Neural cell (in vitro differentiated cells): Measurements from ENCODE around the gene PHTF2. TPM values are rescaled to one million over a fixed set of nuclear protein-coding genes. Genes with fewer than 3 reads are reported as not detected.

Experiments
- H2AFZ ChIP-seq: fragments of 200-600, 300-800 bp; sonication (generic), shearing (Covaris generic); 2 replicates; pipeline ENCODE4 v1.6.0; 2014; ENCODE audit warnings: low read depth, mild to moderate bottlenecking, antibody characterized with exemption, low read length, moderate library complexity
- H3F3A ChIP-seq: fragments of 200-600 bp; shearing (Covaris generic); 2 replicates; pipeline ENCODE4 v1.6.1; 2016; ENCODE audit warnings: mild to moderate bottlenecking, moderate library complexity, mixed read lengths, antibody characterized with exemption, low read length; ENCODE audit not compliant: insufficient read depth, poor library complexity, severe bottlenecking
- H3K27ac ChIP-seq: fragments of 200-600, 300-800 bp; sonication (generic), shearing (Covaris generic); 2 replicates; pipeline ENCODE4 v1.5.1; 2014; ENCODE audit warnings: mild to moderate bottlenecking, low read length, moderate library complexity
- H3K27me3 ChIP-seq: fragments of 300-800, 200-600 bp; sonication (generic), shearing (Covaris generic); 2 replicates; pipeline ENCODE4 v1.6.0; 2014; ENCODE audit warnings: mild to moderate bottlenecking, low read depth, low read length, moderate library complexity; ENCODE audit not compliant: insufficient read depth
- H3K36me3 ChIP-seq: fragments of 300-800, 200-600 bp; sonication (generic), shearing (Covaris generic); 2 replicates; pipeline ENCODE4 v1.5.1; 2014; ENCODE audit warnings: mild to moderate bottlenecking, antibody characterized with exemption, low read length, moderate library complexity; ENCODE audit not compliant: insufficient read depth
- H3K4me2 ChIP-seq: fragments of 300-800, 200-600 bp; sonication (generic), shearing (Covaris generic); 2 replicates; pipeline ENCODE4 v1.6.0; 2014; ENCODE audit warnings: mild to moderate bottlenecking, low read length
- H3K4me3 ChIP-seq: fragments of 300-800, 200-600 bp; sonication (generic), shearing (Covaris generic); 2 replicates; pipeline ENCODE4 v1.5.1; 2014; ENCODE audit warnings: mild to moderate bottlenecking, low read length, moderate library complexity
- H3K79me2 ChIP-seq: fragments of 200-600 bp; shearing (Covaris generic); replicated peaks from 2 replicates; pipeline ENCODE4 v1.6.0; 2014; ENCODE audit warnings: mild to moderate bottlenecking, low read length, moderate library complexity; ENCODE audit not compliant: insufficient read depth
- H3K9ac ChIP-seq: fragments of 300-800, 200-600 bp; sonication (generic), shearing (Covaris generic); 2 replicates; pipeline ENCODE4 v1.6.1; 2016; ENCODE audit warnings: mild to moderate bottlenecking, low read length, mixed read lengths
- H3K9me2 ChIP-seq: fragments of 200-600 bp; shearing (Covaris generic); 2 replicates; pipeline ENCODE4 v1.6.1; 2016; ENCODE audit warnings: mild to moderate bottlenecking, low read length, mixed read lengths; ENCODE audit not compliant: insufficient read depth
- H3K9me3 ChIP-seq: fragments of 200-600, 300-800 bp; sonication (generic), shearing (Covaris generic); 2 replicates; pipeline ENCODE4 v1.6.1; 2016; ENCODE audit warnings: mild to moderate bottlenecking, mixed run types, low read length, moderate library complexity, mixed read lengths
- H4K20me1 ChIP-seq: fragments of 200-600 bp; shearing (Covaris generic); 2 replicates; pipeline ENCODE4 v1.6.1; 2016; ENCODE audit warnings: mild to moderate bottlenecking, mixed run types; ENCODE audit not compliant: insufficient read depth
- EP300 ChIP-seq: fragments of 450-650 bp; conservative IDR thresholded peaks from 2 replicates; pipeline ENCODE4 v1.6.1; 2014; ENCODE audit warnings: antibody characterized with exemption, mild to moderate bottlenecking, moderate library complexity; ENCODE audit not compliant: poor library complexity, severe bottlenecking
- MXI1 ChIP-seq: fragments of 450-650 bp; conservative IDR thresholded peaks from 2 replicates; pipeline ENCODE4 v1.6.1; 2014; ENCODE audit warnings: antibody characterized with exemption, mild to moderate bottlenecking; ENCODE audit not compliant: poor library complexity, severe bottlenecking
- POLR2AphosphoS5 ChIP-seq: IDR thresholded peaks from 2 replicates; pipeline ENCODE4 v1.6.1; 2012
- RAD21 ChIP-seq: fragments of 450-650 bp; conservative IDR thresholded peaks from 2 replicates; pipeline ENCODE4 v1.6.1; 2014; ENCODE audit warnings: antibody characterized with exemption, mild to moderate bottlenecking, moderate library complexity
- SMC3 ChIP-seq: fragments of 450-650 bp; conservative IDR thresholded peaks from 2 replicates; pipeline ENCODE4 v1.6.1; 2014; ENCODE audit warnings: antibody characterized with exemption, mild to moderate bottlenecking, moderate library complexity; ENCODE audit not compliant: poor library complexity
- TAF1 ChIP-seq: IDR thresholded peaks from 2 replicates; pipeline ENCODE4 v1.6.1; 2012; ENCODE audit warnings: low read depth
- polyA plus RNA-seq: library from polyadenylated mRNA; depleted of rRNA; stranded (reverse); fragments of >200 nt; gene quantifications from 2 replicates; pipeline ENCODE4 v1.2.3, GENCODE V29; 2014
- TF ChIP-seq, protein P1 (sequence below): IDR thresholded peaks from 2 replicates; pipeline ENCODE4 v1.6.1; 2012; ENCODE audit warnings: borderline replicate concordance
- TF ChIP-seq, protein P2 (sequence below): fragments of 450-650 bp; IDR thresholded peaks from 2 replicates; pipeline ENCODE4 v1.5.1; 2014; ENCODE audit warnings: antibody characterized with exemption, mild to moderate bottlenecking, moderate library complexity; ENCODE audit not compliant: poor library complexity, severe bottlenecking

The PHTF2 gene
- polyA plus RNA-seq, 1 donor from 2014 or later, result 34.4 TPM

DNA sequence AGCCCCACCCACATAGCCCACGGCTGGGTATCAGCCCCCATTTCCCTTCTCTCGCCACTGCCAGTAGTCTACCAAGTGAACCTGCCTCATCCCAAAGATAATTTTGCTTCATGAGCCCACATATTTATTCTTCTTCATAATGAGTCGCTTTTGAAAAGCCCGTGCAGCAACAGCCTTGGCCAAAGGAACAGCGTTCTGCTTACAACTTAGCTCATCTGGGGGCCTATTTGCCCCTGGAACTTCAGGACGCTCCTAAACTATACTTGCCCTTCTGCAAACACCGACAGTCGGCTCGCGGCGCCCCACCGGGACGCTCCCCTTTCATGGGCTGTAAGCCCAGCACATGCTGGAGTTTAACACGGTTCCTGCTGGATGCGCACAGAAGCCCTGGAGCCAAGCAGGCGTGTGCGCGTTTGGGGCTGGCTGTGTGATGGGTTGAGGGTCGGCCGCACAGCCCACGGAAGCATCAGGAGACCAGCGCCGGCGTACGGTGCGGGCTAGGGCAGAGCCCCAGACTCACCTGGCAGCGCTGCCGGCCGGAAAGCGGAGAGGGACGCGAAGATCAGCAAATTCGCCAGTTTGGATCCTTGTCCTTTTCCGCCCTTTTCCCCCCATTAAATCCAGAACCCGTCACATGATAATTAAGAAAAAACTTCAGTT is 709 bp upstream of the PHTF2 start:
- Histone ChIP-seq H3K9ac (peak overlapping the region; percentile 75), H3K79me2 (peaks cover 51% of the 10 kb centered on the region), H3K27ac (peak overlapping the region; percentile 91), H3K36me3 (no peaks in the 10 kb centered on the region), H3K9me3 (no peaks in the 10 kb centered on the region), H3K27me3 (no peaks in the 10 kb centered on the region), H4K20me1 (no peaks in the 10 kb centered on the region), H3K4me2 (peak overlapping the region; percentile 79), H3F3A (peaks cover 7% of the 10 kb centered on the region), H3K4me3 (peak overlapping the region; percentile 77), H2AFZ (peak overlapping the region; percentile 83), H3K9me2 (no peaks in the 10 kb centered on the region)
- TF ChIP-seq EP300, result no peak
- peak; percentile 35 for TF ChIP-seq SMC3
- peak; percentile 87 for TF ChIP-seq MXI1
- peak; percentile 43 for TF ChIP-seq RAD21
- TF ChIP-seq TAF1, result no peak
- TF ChIP-seq, protein P1, sequence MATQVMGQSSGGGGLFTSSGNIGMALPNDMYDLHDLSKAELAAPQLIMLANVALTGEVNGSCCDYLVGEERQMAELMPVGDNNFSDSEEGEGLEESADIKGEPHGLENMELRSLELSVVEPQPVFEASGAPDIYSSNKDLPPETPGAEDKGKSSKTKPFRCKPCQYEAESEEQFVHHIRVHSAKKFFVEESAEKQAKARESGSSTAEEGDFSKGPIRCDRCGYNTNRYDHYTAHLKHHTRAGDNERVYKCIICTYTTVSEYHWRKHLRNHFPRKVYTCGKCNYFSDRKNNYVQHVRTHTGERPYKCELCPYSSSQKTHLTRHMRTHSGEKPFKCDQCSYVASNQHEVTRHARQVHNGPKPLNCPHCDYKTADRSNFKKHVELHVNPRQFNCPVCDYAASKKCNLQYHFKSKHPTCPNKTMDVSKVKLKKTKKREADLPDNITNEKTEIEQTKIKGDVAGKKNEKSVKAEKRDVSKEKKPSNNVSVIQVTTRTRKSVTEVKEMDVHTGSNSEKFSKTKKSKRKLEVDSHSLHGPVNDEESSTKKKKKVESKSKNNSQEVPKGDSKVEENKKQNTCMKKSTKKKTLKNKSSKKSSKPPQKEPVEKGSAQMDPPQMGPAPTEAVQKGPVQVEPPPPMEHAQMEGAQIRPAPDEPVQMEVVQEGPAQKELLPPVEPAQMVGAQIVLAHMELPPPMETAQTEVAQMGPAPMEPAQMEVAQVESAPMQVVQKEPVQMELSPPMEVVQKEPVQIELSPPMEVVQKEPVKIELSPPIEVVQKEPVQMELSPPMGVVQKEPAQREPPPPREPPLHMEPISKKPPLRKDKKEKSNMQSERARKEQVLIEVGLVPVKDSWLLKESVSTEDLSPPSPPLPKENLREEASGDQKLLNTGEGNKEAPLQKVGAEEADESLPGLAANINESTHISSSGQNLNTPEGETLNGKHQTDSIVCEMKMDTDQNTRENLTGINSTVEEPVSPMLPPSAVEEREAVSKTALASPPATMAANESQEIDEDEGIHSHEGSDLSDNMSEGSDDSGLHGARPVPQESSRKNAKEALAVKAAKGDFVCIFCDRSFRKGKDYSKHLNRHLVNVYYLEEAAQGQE, result peak; percentile 14
- TF ChIP-seq POLR2AphosphoS5, result peak; percentile 26

DNA sequence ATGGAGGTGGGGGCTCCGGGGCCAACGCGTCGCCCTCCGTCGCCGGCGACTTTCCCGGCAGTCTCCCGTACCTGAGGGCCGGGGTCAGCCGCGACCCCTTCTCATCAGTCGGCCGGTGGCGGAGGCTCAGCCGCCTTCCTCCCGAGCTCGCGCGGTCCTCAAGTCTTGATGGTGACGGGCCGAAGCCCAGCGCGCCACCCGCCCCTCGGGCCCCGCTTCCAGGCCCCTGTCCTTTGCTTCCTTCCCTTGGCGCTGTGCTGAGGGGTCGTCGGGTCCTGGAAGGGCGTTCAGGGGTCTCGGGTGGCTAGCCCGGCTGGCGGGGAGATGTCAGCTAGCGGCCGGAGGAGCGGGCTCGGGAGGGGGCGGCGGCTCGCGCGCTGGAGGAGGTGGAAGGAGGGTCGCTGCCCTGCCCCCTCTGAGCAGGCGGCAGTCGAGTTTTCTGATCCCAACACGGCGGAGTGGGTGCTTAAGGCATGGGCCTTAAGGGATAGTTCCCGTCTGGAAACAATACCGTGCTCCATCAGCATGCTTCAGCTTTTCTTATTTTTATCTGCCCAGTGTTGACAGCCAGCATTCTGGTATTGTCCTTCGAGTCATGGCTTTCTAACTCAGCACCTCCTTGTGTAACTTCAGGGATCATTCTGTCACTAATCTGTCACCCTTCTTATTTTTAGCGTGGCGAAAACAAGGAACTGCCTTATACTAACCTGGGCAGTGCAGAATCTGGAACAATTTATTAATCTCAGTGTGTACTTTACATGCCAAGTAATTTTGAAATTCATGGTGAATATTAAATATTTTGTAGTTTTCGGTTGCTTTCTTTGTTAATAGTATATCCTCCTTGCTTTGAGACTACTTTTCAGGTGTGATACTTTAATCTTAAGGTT is 748 bp downstream of the PHTF2 start:
- peak; percentile 5 for TF ChIP-seq RAD21
- no peak for TF ChIP-seq TAF1
- no peak for TF ChIP-seq SMC3
- TF ChIP-seq, protein P1, result peak; percentile 11
- TF ChIP-seq POLR2AphosphoS5, result no peak
- TF ChIP-seq EP300, result no peak
- TF ChIP-seq, protein P2, sequence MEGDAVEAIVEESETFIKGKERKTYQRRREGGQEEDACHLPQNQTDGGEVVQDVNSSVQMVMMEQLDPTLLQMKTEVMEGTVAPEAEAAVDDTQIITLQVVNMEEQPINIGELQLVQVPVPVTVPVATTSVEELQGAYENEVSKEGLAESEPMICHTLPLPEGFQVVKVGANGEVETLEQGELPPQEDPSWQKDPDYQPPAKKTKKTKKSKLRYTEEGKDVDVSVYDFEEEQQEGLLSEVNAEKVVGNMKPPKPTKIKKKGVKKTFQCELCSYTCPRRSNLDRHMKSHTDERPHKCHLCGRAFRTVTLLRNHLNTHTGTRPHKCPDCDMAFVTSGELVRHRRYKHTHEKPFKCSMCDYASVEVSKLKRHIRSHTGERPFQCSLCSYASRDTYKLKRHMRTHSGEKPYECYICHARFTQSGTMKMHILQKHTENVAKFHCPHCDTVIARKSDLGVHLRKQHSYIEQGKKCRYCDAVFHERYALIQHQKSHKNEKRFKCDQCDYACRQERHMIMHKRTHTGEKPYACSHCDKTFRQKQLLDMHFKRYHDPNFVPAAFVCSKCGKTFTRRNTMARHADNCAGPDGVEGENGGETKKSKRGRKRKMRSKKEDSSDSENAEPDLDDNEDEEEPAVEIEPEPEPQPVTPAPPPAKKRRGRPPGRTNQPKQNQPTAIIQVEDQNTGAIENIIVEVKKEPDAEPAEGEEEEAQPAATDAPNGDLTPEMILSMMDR, result peak; percentile 17
- TF ChIP-seq MXI1, result peak; percentile 70
- Histone ChIP-seq H3K27ac (peak overlapping the region; percentile 91), H3K27me3 (no peaks in the 10 kb centered on the region), H3K9me3 (no peaks in the 10 kb centered on the region), H3F3A (peaks cover 7% of the 10 kb centered on the region), H3K79me2 (peaks cover 56% of the 10 kb centered on the region), H3K9me2 (no peaks in the 10 kb centered on the region), H4K20me1 (no peaks in the 10 kb centered on the region), H3K36me3 (no peaks in the 10 kb centered on the region), H3K4me3 (peak overlapping the region; percentile 77), H3K9ac (peak overlapping the region; percentile 90), H2AFZ (peak overlapping the region; percentile 68), H3K4me2 (peak overlapping the region; percentile 81)
